Loucy (cell line): ENCODE data around the gene BHLHA15.

Experiments
- CTCF ChIP-seq: fragments of 200-600 bp; sonication (generic); conservative IDR thresholded peaks from 2 replicates; pipeline ENCODE4 v1.5.1; 2014; ENCODE audit warnings: mild to moderate bottlenecking, antibody characterized with exemption, low read length
- EZH2phosphoT487 ChIP-seq: fragments of 200-600 bp; IDR thresholded peaks from 2 replicates; pipeline ENCODE4 v1.6.1; 2018; ENCODE audit warnings: antibody characterized with exemption, mild to moderate bottlenecking, moderate library complexity, borderline replicate concordance

- TF ChIP-seq CTCF (no peak), EZH2phosphoT487 (no peak)
Measured at GRCh38 chr7:98163704-98164494, 47.3 kb upstream of the BHLHA15 start.
